HUES64 (cell line): ENCODE data around the gene AP4E1.

Source experiments
- H3K27ac ChIP-seq: 2 replicates; pipeline ENCODE4 v1.7.0; 2013; ENCODE audit warnings: low read depth, low read length, inconsistent platforms
- H3K27me3 ChIP-seq: 2 replicates; pipeline ENCODE4 v1.6.1; 2013; ENCODE audit warnings: mild to moderate bottlenecking, low read length; ENCODE audit not compliant: insufficient read depth
- H3K36me3 ChIP-seq: 2 replicates; pipeline ENCODE4 v1.6.1; 2013; ENCODE audit warnings: mild to moderate bottlenecking, low read length; ENCODE audit not compliant: insufficient read depth
- H3K4me1 ChIP-seq: 2 replicates; pipeline ENCODE4 v1.6.1; 2013; ENCODE audit warnings: mild to moderate bottlenecking, low read length, moderate library complexity; ENCODE audit not compliant: insufficient read depth
- H3K4me3 ChIP-seq: 2 replicates; pipeline ENCODE4 v1.5.1; 2013; ENCODE audit warnings: mild to moderate bottlenecking, low read length, moderate library complexity
- H3K9ac ChIP-seq: 2 replicates; pipeline ENCODE4 v1.6.1; 2013; ENCODE audit warnings: mild to moderate bottlenecking, low read depth, low read length
- H3K9me3 ChIP-seq: 2 replicates; pipeline ENCODE4 v1.6.1; 2013; ENCODE audit warnings: low read depth, low read length; ENCODE audit not compliant: insufficient read depth
- WGBS: fragments of 150-250, 120-280 bp; methylation state at CpG from one replicate; pipeline ENCODE4 v1.1.7; 2013; ENCODE audit warnings: missing lambda C conversion rate; 5-methylcytosine and 5-hydroxymethylcytosine counted together

Gene AP4E1

GRCh38 chr15:50979041-50979440 lies 70.6 kb downstream of the AP4E1 start:
- Histone ChIP-seq H3K4me1 (no peaks in the 10 kb centered on the region), H3K9ac (no peak overlapping the region), H3K27me3 (no peaks in the 10 kb centered on the region), H3K27ac (no peak overlapping the region), H3K36me3 (peaks cover 6% of the 10 kb centered on the region; the same call in 1 of the 2 replicates), H3K9me3 (no peaks in the 10 kb centered on the region), H3K4me3 (no peak overlapping the region)
- WGBS = 90% methylated on average over 1 of the region's 1 CpG

GRCh38 chr15:50993598-50993997 lies 85.1 kb downstream of the AP4E1 start:
- Histone ChIP-seq H3K4me1 (no peaks in the 10 kb centered on the region), H3K27ac (no peak overlapping the region), H3K9ac (no peak overlapping the region), H3K36me3 (peaks cover 14% of the 10 kb centered on the region), H3K9me3 (no peaks in the 10 kb centered on the region), H3K27me3 (no peaks in the 10 kb centered on the region), H3K4me3 (no peak overlapping the region)
- WGBS = 60% methylated on average over 2 of the region's 4 CpGs

GRCh38 chr15:50996641-50997040 lies 88.2 kb downstream of the AP4E1 start:
- H3K36me3 ChIP-seq = peaks cover 24% of the 10 kb centered on the region
- H3K27me3 ChIP-seq = no peaks in the 10 kb centered on the region
- no peak overlapping the region for H3K27ac ChIP-seq
- H3K9me3 ChIP-seq = no peaks in the 10 kb centered on the region
- no peaks in the 10 kb centered on the region for H3K4me1 ChIP-seq
- WGBS = 90% methylated on average over 1 of the region's 1 CpG
- no peak overlapping the region for H3K9ac ChIP-seq
- no peak overlapping the region for H3K4me3 ChIP-seq

GRCh38 chr15:50997371-50998051 lies 89.0 kb downstream of the AP4E1 start:
- H3K36me3 ChIP-seq = peaks cover 30% of the 10 kb centered on the region
- no peak overlapping the region for H3K4me3 ChIP-seq
- no peak overlapping the region for H3K9ac ChIP-seq
- WGBS = 100% methylated on average over 3 of the region's 4 CpGs
- H3K9me3 ChIP-seq = no peaks in the 10 kb centered on the region
- no peaks in the 10 kb centered on the region for H3K4me1 ChIP-seq
- H3K27ac ChIP-seq = no peak overlapping the region
- H3K27me3 ChIP-seq = no peaks in the 10 kb centered on the region

GRCh38 chr15:51004103-51004551 lies 95.6 kb downstream of the AP4E1 start:
- Histone ChIP-seq H3K27me3 (no peaks in the 10 kb centered on the region), H3K9ac (no peak overlapping the region), H3K36me3 (peaks cover 23% of the 10 kb centered on the region), H3K27ac (no peak overlapping the region), H3K9me3 (no peaks in the 10 kb centered on the region), H3K4me1 (0 out of 2 replicates have a peak, but pooled peaks cover 6% of the 10 kb centered on the region), H3K4me3 (no peak overlapping the region)
- 67% methylated on average over 3 of the region's 3 CpGs for WGBS

- Histone ChIP-seq H3K4me3 (no peak overlapping the region), H3K36me3 (peaks cover 15% of the 10 kb centered on the region), H3K9me3 (no peaks in the 10 kb centered on the region), H3K4me1 (0 out of 2 replicates have a peak, but pooled peaks cover 6% of the 10 kb centered on the region), H3K9ac (no peak overlapping the region), H3K27me3 (no peaks in the 10 kb centered on the region), H3K27ac (no peak overlapping the region)
- 86% methylated on average over 1 of the region's 1 CpG for WGBS
Measured at GRCh38 chr15:51006336-51006985, 98.0 kb downstream of the AP4E1 start.

- Histone ChIP-seq H3K9ac (no peak overlapping the region), H3K27me3 (no peaks in the 10 kb centered on the region), H3K36me3 (peaks cover 12% of the 10 kb centered on the region), H3K4me3 (no peak overlapping the region), H3K27ac (no peak overlapping the region), H3K9me3 (no peaks in the 10 kb centered on the region), H3K4me1 (0 out of 2 replicates have a peak, but pooled peaks cover 6% of the 10 kb centered on the region)
- WGBS = 93% methylated on average over 2 of the region's 4 CpGs
Measured at GRCh38 chr15:51007131-51007666, 98.7 kb downstream of the AP4E1 start.

GRCh38 chr15:51011212-51011611 lies 102.7 kb downstream of the AP4E1 start:
- no peaks in the 10 kb centered on the region for H3K9me3 ChIP-seq
- no peaks in the 10 kb centered on the region for H3K4me1 ChIP-seq
- WGBS = no CpG with 5 or more reads among the region's 1 CpG
- H3K27ac ChIP-seq = no peak overlapping the region
- H3K36me3 ChIP-seq = peaks cover 3% of the 10 kb centered on the region; the same call in 1 of the 2 replicates
- H3K4me3 ChIP-seq = no peak overlapping the region
- H3K9ac ChIP-seq = no peak overlapping the region
- H3K27me3 ChIP-seq = no peaks in the 10 kb centered on the region

- Histone ChIP-seq H3K27ac (no peak overlapping the region), H3K9me3 (no peaks in the 10 kb centered on the region), H3K36me3 (no peaks in the 10 kb centered on the region), H3K4me1 (no peaks in the 10 kb centered on the region), H3K9ac (no peak overlapping the region), H3K4me3 (no peak overlapping the region), H3K27me3 (no peaks in the 10 kb centered on the region)
- 100% methylated on average over 1 of the region's 1 CpG for WGBS
Measured at GRCh38 chr15:51016615-51017014, 108.1 kb downstream of the AP4E1 start.

GRCh38 chr15:51022206-51022605 lies 113.7 kb downstream of the AP4E1 start:
- Histone ChIP-seq H3K4me3 (no peak overlapping the region), H3K9me3 (no peaks in the 10 kb centered on the region), H3K4me1 (no peaks in the 10 kb centered on the region), H3K27me3 (no peaks in the 10 kb centered on the region), H3K36me3 (no peaks in the 10 kb centered on the region), H3K9ac (no peak overlapping the region), H3K27ac (no peak overlapping the region)

GRCh38 chr15:51023499-51023898 lies 115.0 kb downstream of the AP4E1 start:
- no peak overlapping the region for H3K4me3 ChIP-seq
- no peaks in the 10 kb centered on the region for H3K27me3 ChIP-seq
- no peak overlapping the region for H3K9ac ChIP-seq
- WGBS = 75% methylated on average over 1 of the region's 1 CpG
- H3K9me3 ChIP-seq = 0 out of 2 replicates have a peak, but pooled peaks cover 2% of the 10 kb centered on the region
- no peaks in the 10 kb centered on the region for H3K36me3 ChIP-seq
- H3K27ac ChIP-seq = no peak overlapping the region
- no peaks in the 10 kb centered on the region for H3K4me1 ChIP-seq
